Activated naive CD4-positive, alpha-beta T cell treated with anti-CD3 and anti-CD28 coated beads, Interleukin-2, amount 50 U/mL, for 24 hours (primary cell): ENCODE measurements around the gene CPA5.

Experiments
- H3K27ac Mint-ChIP-seq: one replicate; pipeline ENCODE4 v1.8.0; 2021; ENCODE audit warnings: mild to moderate bottlenecking, mixed read lengths
- H3K27me3 Mint-ChIP-seq: one replicate; pipeline ENCODE4 v1.8.0; 2021; ENCODE audit warnings: mixed read lengths
- H3K36me3 Mint-ChIP-seq: one replicate; pipeline ENCODE4 v1.8.0; 2021; ENCODE audit warnings: mixed read lengths
- H3K4me1 Mint-ChIP-seq: one replicate; pipeline ENCODE4 v1.8.0; 2021; ENCODE audit warnings: mixed read lengths
- H3K4me3 Mint-ChIP-seq: one replicate; pipeline ENCODE4 v1.8.0; 2021; ENCODE audit warnings: mild to moderate bottlenecking, mixed read lengths
- H3K9me3 Mint-ChIP-seq: one replicate; pipeline ENCODE4 v1.8.0; 2021; ENCODE audit warnings: mixed read lengths

CPA5 gene

GRCh38 chr7:130377178-130377577 lies 32.6 kb downstream of the CPA5 start:
- H3K9me3 Mint-ChIP-seq: no peaks in the 10 kb centered on the region
- H3K4me3 Mint-ChIP-seq: no peak overlapping the region
- H3K4me1 Mint-ChIP-seq: no peaks in the 10 kb centered on the region
- no peak overlapping the region for H3K27ac Mint-ChIP-seq
- H3K36me3 Mint-ChIP-seq: no peaks in the 10 kb centered on the region
- no peaks in the 10 kb centered on the region for H3K27me3 Mint-ChIP-seq

- Mint-ChIP-seq H3K4me3 (no peak overlapping the region), H3K9me3 (no peaks in the 10 kb centered on the region), H3K36me3 (no peaks in the 10 kb centered on the region), H3K27ac (no peak overlapping the region), H3K4me1 (no peaks in the 10 kb centered on the region), H3K27me3 (no peaks in the 10 kb centered on the region)
Measured at GRCh38 chr7:130379019-130379418, 34.4 kb downstream of the CPA5 start.

- Mint-ChIP-seq H3K36me3 (no peaks in the 10 kb centered on the region), H3K9me3 (no peaks in the 10 kb centered on the region), H3K27ac (no peak overlapping the region), H3K4me1 (no peaks in the 10 kb centered on the region), H3K4me3 (no peak overlapping the region), H3K27me3 (no peaks in the 10 kb centered on the region)
Measured at GRCh38 chr7:130379532-130379920, 34.9 kb downstream of the CPA5 start.

- Mint-ChIP-seq H3K4me1 (no peaks in the 10 kb centered on the region), H3K9me3 (no peaks in the 10 kb centered on the region), H3K27me3 (no peaks in the 10 kb centered on the region), H3K4me3 (no peak within 1 kb of the TSS), H3K36me3 (no peaks in the 10 kb centered on the region), H3K27ac (no peak within 1 kb of the TSS)
Measured at GRCh38 chr7:130379921-130380860, 35.6 kb downstream of the CPA5 start, which contains the start of gene CPA1. CPA1 (plus strand) TSS chr7:130380494; CDS start chr7:130380521, 27 bp downstream.

GRCh38 chr7:130380861-130381455 lies 36.3 kb downstream of the CPA5 start:
- no peaks in the 10 kb centered on the region for H3K36me3 Mint-ChIP-seq
- H3K4me3 Mint-ChIP-seq: no peak overlapping the region
- H3K27ac Mint-ChIP-seq: no peak overlapping the region
- no peaks in the 10 kb centered on the region for H3K27me3 Mint-ChIP-seq
- no peaks in the 10 kb centered on the region for H3K4me1 Mint-ChIP-seq
- no peaks in the 10 kb centered on the region for H3K9me3 Mint-ChIP-seq

- H3K27me3 Mint-ChIP-seq: no peaks in the 10 kb centered on the region
- no peaks in the 10 kb centered on the region for H3K4me1 Mint-ChIP-seq
- H3K36me3 Mint-ChIP-seq: peaks cover 3% of the 10 kb centered on the region
- no peak overlapping the region for H3K27ac Mint-ChIP-seq
- H3K4me3 Mint-ChIP-seq: no peak overlapping the region
- H3K9me3 Mint-ChIP-seq: no peaks in the 10 kb centered on the region
Measured at GRCh38 chr7:130381468-130382312, 37.1 kb downstream of the CPA5 start.

- no peak overlapping the region for H3K27ac Mint-ChIP-seq
- H3K9me3 Mint-ChIP-seq: no peaks in the 10 kb centered on the region
- H3K27me3 Mint-ChIP-seq: no peaks in the 10 kb centered on the region
- H3K36me3 Mint-ChIP-seq: peaks cover 3% of the 10 kb centered on the region
- H3K4me1 Mint-ChIP-seq: no peaks in the 10 kb centered on the region
- H3K4me3 Mint-ChIP-seq: no peak overlapping the region
Measured at GRCh38 chr7:130383187-130383980, 38.8 kb downstream of the CPA5 start.

- peaks cover 3% of the 10 kb centered on the region for H3K36me3 Mint-ChIP-seq
- no peak overlapping the region for H3K4me3 Mint-ChIP-seq
- H3K9me3 Mint-ChIP-seq: no peaks in the 10 kb centered on the region
- no peaks in the 10 kb centered on the region for H3K4me1 Mint-ChIP-seq
- H3K27me3 Mint-ChIP-seq: no peaks in the 10 kb centered on the region
- no peak overlapping the region for H3K27ac Mint-ChIP-seq
Measured at GRCh38 chr7:130384371-130384801, 39.8 kb downstream of the CPA5 start.

GRCh38 chr7:130384841-130385599 lies 40.4 kb downstream of the CPA5 start:
- peaks cover 3% of the 10 kb centered on the region for H3K36me3 Mint-ChIP-seq
- H3K4me3 Mint-ChIP-seq: no peak overlapping the region
- H3K27ac Mint-ChIP-seq: no peak overlapping the region
- no peaks in the 10 kb centered on the region for H3K9me3 Mint-ChIP-seq
- H3K4me1 Mint-ChIP-seq: no peaks in the 10 kb centered on the region
- H3K27me3 Mint-ChIP-seq: no peaks in the 10 kb centered on the region

GRCh38 chr7:130385600-130386066 lies 41.0 kb downstream of the CPA5 start:
- Mint-ChIP-seq H3K27ac (no peak overlapping the region), H3K9me3 (no peaks in the 10 kb centered on the region), H3K4me1 (no peaks in the 10 kb centered on the region), H3K36me3 (peaks cover 3% of the 10 kb centered on the region), H3K4me3 (no peak overlapping the region), H3K27me3 (no peaks in the 10 kb centered on the region)

- H3K4me3 Mint-ChIP-seq: no peak overlapping the region
- H3K9me3 Mint-ChIP-seq: no peaks in the 10 kb centered on the region
- H3K36me3 Mint-ChIP-seq: peaks cover 3% of the 10 kb centered on the region
- no peaks in the 10 kb centered on the region for H3K27me3 Mint-ChIP-seq
- H3K27ac Mint-ChIP-seq: no peak overlapping the region
- H3K4me1 Mint-ChIP-seq: no peaks in the 10 kb centered on the region
Measured at GRCh38 chr7:130386876-130387275, 42.3 kb downstream of the CPA5 start.

GRCh38 chr7:130387306-130387627 lies 42.7 kb downstream of the CPA5 start:
- Mint-ChIP-seq H3K27ac (no peak overlapping the region), H3K9me3 (no peaks in the 10 kb centered on the region), H3K4me1 (no peaks in the 10 kb centered on the region)

GRCh38 chr7:130387628-130388403 lies 43.2 kb downstream of the CPA5 start:
- Mint-ChIP-seq H3K36me3 (peaks cover 3% of the 10 kb centered on the region), H3K4me1 (no peaks in the 10 kb centered on the region), H3K4me3 (no peak overlapping the region), H3K27me3 (no peaks in the 10 kb centered on the region), H3K27ac (no peak overlapping the region), H3K9me3 (no peaks in the 10 kb centered on the region)

More at GRCh38 chr7:130387306-130387627, 42.7 kb downstream of the CPA5 start:
- no peak overlapping the region for H3K4me3 Mint-ChIP-seq
- no peaks in the 10 kb centered on the region for H3K27me3 Mint-ChIP-seq
- peaks cover 3% of the 10 kb centered on the region for H3K36me3 Mint-ChIP-seq

- no peaks in the 10 kb centered on the region for H3K9me3 Mint-ChIP-seq
Measured at GRCh38 chr7:130388671-130389070, 44.1 kb downstream of the CPA5 start.

More at GRCh38 chr7:130388671-130389070, 44.1 kb downstream of the CPA5 start:
- Mint-ChIP-seq H3K4me3 (no peak overlapping the region), H3K36me3 (peaks cover 3% of the 10 kb centered on the region), H3K4me1 (peaks cover 8% of the 10 kb centered on the region), H3K27ac (peak overlapping the region; percentile 35), H3K27me3 (no peaks in the 10 kb centered on the region)
